NCI-H146 treated with DMSO at 0.1 percent for 48 hours (cell line): ENCODE measurements around the gene ADAMTS9.
A peak's percentile ranks its signal among the peaks of the same experiment; 100 is the strongest.
"Not testable (repeated sequence)": the region's sequence is repeated elsewhere in the genome, so short reads cannot be mapped to it uniquely, and the experiment has no call there.

ENCODE experiments used
- DNase-seq: peaks from one replicate; lab custom pipeline; 2025; ENCODE audit not compliant: unreplicated experiment; lab: John Stamatoyannopoulos, UW

The ADAMTS9 gene

DNA sequence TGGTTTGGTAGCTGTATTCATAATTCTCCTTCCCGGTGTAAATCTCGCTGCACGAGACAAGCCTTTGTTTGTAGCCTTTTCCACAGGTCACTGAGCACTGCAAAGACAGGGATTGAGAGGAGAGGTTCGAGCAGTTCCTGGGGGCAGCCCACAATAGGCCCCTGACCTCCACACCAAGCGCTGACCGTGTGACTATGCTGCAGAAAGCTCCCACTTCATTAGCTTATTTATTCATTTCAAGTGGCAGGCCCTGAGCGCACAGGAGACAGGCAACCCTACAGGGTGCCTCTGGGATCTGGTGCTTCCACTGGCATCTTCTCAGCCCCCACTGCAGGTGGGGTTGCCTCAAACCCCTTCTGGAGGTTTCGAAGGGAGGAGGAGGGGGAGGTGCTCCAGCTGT lies 140.9 kb downstream of the ADAMTS9 start:
- DNase-seq: no peak

DNA sequence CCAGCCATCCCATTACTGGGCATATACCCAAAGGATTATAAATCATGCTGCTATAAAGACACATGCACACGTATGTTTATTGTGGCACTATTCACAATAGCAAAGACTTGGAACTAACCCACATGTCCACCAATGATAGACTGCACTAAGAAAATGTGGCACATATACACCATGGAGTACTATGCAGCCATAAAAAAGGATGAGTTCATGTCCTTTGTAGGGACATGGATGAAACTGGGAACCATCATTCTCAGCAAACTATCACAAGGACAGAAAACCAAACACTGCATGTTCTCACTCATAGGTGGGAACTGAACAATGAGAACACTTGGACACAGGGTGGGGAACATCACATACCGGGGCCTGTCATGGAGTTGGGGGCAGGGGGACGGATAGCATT lies 142.6 kb downstream of the ADAMTS9 start:
- not testable (repeated sequence) for DNase-seq

- no peak for DNase-seq
These were observed 146.0 kb downstream of the ADAMTS9 start for GRCh38 chr3:64541803-64542202.

DNA sequence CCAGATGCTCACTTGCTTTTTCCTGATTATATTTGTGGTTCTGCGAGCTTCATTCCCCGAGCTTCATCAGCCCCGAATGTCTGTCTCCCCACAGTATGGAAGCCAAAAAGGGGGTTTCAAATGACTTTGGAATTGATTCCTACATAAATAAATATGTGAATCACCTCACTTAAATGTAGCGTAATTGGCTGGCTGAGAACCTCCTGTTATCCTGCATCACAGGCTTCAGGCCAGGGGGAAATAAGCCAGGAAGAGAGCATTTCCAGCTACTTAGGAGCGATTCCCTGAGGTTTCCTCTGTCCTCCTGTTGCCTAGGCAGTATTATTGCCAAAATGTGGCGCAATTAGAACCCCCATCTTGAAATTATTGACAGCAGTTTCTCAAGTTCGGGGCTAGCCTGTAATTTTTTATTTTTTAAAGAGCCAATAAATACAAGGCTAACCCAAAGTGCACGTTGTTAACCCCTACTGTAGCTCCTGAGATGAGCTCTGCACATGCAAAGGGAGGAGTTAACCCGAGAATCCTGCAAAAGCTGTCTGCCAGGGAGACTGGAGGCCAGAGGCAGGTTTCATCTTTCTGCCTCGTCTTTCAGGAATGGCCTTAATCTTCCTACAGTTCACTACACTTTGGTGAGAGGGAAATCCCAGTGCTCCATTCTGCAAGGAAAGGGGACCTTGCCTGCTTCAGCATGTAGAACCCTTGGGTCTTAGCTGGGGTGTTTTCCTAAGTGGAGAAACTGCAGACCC lies 148.2 kb downstream of the ADAMTS9 start:
- no peak for DNase-seq

DNA sequence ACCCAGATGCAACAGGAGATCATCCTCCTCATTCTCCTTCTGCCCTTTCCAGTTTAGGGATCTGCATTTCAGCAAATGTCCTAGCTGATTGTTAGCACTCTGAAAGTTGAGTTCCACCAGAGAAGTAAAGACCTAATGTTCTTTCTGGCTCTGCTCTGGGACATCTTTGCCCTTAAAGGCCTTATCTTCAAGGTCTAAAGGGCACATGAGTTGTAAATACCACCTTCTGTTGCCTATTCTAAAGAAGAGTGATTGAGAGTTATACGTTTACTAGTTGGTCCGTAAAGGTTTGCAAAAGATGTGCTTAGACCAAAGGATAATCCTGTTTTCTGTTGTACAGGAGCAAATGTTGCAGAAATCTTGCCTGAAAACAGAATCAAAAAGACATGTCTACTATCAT lies 151.6 kb downstream of the ADAMTS9 start:
- DNase-seq: no peak

GRCh38 chr3:64533617-64534317 lies 154.0 kb downstream of the ADAMTS9 start:
- DNase-seq: peak; percentile 72

GRCh38 chr3:64530434-64531049 lies 157.3 kb downstream of the ADAMTS9 start:
- no peak for DNase-seq

DNA sequence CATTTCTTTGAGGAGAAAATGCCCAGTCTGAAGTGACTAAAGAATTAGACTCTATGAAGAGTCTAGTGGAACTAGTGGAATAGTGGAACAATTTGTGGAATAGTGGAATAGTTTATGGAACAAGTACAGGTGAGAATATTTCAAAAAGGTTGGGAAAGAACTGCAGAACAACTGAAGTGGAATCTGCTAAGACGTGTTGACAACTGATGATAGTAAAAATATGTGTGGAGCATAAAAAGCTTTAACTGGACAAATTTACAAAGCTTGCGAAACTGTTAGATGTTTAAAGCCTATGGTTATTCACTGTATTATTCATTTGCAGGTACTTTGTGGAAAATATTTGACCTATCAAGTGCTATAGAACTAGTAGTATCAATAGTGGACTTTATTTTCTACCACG lies 164.5 kb downstream of the ADAMTS9 start:
- no peak for DNase-seq

DNA sequence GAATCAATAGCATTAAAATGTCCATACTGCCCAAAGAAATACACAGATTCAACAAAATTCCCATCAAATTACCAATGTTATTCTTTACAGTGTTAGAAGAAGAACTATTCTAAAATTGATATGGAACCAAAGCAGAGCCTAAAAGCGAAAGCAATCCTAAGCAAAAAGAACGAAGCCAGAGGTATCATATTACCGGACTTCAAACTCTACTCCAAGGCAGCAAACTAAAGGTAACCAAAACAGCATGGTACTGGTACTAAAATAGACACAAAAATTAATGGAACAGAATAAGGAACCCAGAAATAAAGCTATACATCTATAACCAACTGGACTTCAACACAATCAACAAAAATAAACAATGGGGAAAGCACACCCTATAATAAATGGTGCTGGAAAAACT lies 167.5 kb downstream of the ADAMTS9 start:
- no peak for DNase-seq

DNA sequence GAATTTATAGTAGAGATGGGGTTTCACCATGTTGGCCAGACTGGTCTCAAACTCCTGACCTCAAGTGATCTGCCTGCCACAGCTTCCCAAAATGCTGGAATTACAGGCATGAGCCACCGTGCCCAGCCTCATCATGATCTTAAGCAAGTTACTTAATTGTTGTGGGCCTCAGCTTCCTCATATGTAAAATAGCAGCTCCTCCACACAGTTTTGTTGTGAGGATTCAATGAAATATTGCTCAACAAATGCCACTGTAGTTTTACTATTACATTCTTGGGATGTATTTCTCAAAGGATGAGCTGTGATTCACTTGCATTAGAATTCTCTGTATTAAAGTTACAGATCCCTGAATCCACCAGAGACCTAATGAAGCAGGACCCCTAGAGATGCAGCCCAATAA lies 168.8 kb downstream of the ADAMTS9 start:
- no peak for DNase-seq

DNA sequence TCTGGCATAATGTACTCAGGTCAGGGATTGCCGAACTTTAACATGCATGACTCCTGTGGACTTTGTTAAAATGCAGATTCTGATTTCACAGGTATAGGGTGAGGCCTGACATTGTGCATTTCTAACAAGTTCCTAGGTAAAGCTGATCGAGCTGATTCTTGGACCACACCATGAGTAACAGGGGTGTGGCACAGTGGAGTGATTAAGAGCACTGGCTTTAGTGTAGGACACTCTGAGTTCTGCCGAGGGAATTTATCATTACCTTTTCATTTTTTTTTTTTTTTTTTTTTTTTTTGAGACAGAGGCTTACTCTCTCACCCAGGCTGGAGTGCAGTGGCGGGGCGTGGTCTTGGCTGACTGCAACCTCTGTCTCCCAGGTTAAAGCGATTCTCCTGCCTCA lies 169.3 kb downstream of the ADAMTS9 start:
- no peak for DNase-seq

GRCh38 chr3:64514889-64515288 lies 172.9 kb downstream of the ADAMTS9 start:
- DNase-seq: no peak

GRCh38 chr3:64509206-64509605 lies 178.6 kb downstream of the ADAMTS9 start:
- DNase-seq: no peak

DNA sequence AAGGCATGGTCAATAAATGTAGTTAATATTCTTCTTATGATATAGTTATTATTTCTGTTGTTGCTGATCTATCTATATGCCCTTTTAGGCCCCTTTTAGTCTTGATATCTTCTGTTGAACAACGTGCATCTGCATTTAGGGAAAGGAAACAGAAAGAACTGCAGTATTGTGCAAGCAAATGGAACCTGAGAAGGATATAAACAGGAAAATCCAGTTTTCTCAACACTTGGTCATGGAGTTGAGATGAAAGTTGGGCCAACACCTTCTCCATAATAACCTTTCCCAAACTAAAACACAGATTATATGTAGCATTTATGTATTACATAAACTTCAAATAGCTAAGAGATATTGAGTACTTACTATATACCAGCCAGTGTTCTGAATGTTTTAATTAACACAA lies 179.7 kb downstream of the ADAMTS9 start:
- no peak for DNase-seq

- no peak for DNase-seq
These were observed 181.5 kb downstream of the ADAMTS9 start for GRCh38 chr3:64506255-64506654.

- DNase-seq: no peak
These were observed 182.4 kb downstream of the ADAMTS9 start for GRCh38 chr3:64505419-64505818.

DNA sequence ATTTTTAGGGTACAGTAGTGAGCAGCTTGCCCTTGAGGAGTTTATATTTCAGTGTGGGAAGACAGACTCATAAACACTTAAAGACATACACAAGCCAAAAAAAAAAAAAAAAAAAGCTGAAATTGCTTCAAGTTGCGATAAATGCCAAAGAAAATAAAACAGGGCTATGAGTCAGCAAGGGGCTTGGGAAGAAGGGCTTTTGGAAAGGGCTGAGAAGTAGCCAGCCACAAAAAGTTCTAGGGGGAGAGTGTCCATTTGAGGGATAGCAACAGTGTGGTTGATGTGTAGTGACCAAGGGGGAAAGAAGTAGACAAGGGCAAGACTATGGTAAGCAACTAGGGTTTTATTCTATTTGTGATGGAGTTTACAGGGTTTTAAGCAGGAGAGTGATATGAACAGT lies 185.5 kb downstream of the ADAMTS9 start:
- no peak for DNase-seq

- DNase-seq: peak; percentile 20
These were observed 186.4 kb downstream of the ADAMTS9 start for GRCh38 chr3:64501298-64501906.

DNA sequence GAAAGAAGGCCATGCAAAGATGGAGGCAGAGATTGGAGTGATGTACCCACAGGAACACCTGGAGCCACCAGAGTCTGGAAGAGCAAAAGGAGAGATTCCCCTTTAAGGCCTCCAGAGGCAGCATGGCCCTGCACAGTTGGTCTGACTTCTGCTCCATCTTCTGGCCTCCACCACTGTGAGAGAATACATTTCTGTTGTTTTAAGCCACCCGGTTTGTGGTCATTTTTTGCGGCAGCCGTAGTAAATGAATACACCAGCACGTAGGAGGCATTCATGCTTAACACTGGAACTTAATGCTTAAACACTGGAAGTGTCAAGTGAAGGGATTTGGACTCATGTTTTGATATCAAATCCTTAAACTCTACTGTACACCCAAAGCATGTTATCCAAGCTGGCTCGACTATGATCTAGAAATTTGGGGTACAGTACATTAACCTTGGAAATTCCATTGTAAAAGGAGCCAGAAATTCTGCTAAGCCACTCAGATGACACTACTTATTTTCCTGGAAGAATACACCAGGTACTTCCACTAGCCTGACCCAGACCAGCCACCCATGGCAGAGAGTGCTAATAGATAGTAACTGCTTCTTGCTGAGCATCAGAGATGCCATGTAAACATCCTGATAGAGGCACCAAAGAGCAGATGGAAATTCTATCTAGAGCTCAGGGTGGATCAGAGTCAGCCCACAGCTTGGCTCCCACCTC lies 190.9 kb downstream of the ADAMTS9 start:
- DNase-seq: no peak

GRCh38 chr3:64495781-64496334 lies 191.9 kb downstream of the ADAMTS9 start:
- DNase-seq: no peak
